Panc1 (cell line): ENCODE measurements around the gene TRO. TPM values are rescaled to one million over a fixed set of nuclear protein-coding genes. Genes with fewer than 3 reads are reported as not detected.

Source experiments
- ATAC-seq: fragments of 200-7000 bp; cut with Tn5 transposase; 2 replicates; pipeline ENCODE4 v1.9.1; 2020; ENCODE audit warnings: mild to moderate bottlenecking, moderate library complexity
- BruUV-seq: library from RNA; stranded (reverse); fragments of 400-500 nt; replicated peaks from 2 replicates; lab custom pipeline; 2021; lab: Mats Ljungman, UMichigan
- CTCF ChIA-PET: fragments of 300-600 bp; sonication (Branson Sonifier 250); formaldehyde crosslinking; loops from one replicate; lab custom pipeline; 2022; ENCODE audit warnings: antibody characterized with exemption; lab: Charles Lee
- POLR2A ChIA-PET: fragments of 300-600 bp; sonication (Branson Sonifier 250); formaldehyde crosslinking; loops from one replicate; lab custom pipeline; 2022; ENCODE audit warnings: antibody characterized with exemption; lab: Charles Lee
- DNase-seq: peaks from one replicate; pipeline ENCODE4 v3.0.0-alpha.2; 2010; ENCODE audit warnings: low read depth, low spot score
- H3K27ac ChIP-seq: 2 replicates; pipeline ENCODE4 v1.5.1; 2011; ENCODE audit warnings: mild to moderate bottlenecking, low read length, inconsistent platforms
- H3K27me3 ChIP-seq: fragments of 200-500 bp; sonication (Bioruptor generic); 2 replicates; pipeline ENCODE4 v1.6.0; 2014; ENCODE audit warnings: low read length, inconsistent platforms; ENCODE audit not compliant: control insufficient read depth, insufficient read depth
- H3K36me3 ChIP-seq: fragments of 200-500 bp; sonication (Bioruptor generic); 2 replicates; pipeline ENCODE4 v1.5.1; 2014; ENCODE audit warnings: inconsistent platforms, mild to moderate bottlenecking, low read length, moderate library complexity; ENCODE audit not compliant: control insufficient read depth, insufficient read depth
- H3K4me1 ChIP-seq: 2 replicates; pipeline ENCODE4 v1.5.1; 2011; ENCODE audit warnings: inconsistent platforms, mild to moderate bottlenecking, low read length, moderate library complexity; ENCODE audit not compliant: control insufficient read depth, insufficient read depth
- H3K4me3 ChIP-seq, 2 experiments: 2 replicates each; pipeline ENCODE4 v1.5.1; 2011 to 2012; ENCODE audit warnings: low read depth in 2 of 2, low read length in 2 of 2, mild to moderate bottlenecking in 2 of 2, inconsistent platforms in 1 of 2, moderate library complexity in 1 of 2
- H3K9me3 ChIP-seq: fragments of 200-500 bp; sonication (Bioruptor generic); 2 replicates; pipeline ENCODE4 v1.5.1; 2014; ENCODE audit warnings: low read depth, mild to moderate bottlenecking, inconsistent platforms, low read length, moderate library complexity; ENCODE audit not compliant: control insufficient read depth, insufficient read depth
- POLR2AphosphoS5 ChIP-seq: IDR thresholded peaks from 2 replicates; pipeline ENCODE4 v1.6.1; 2012; ENCODE audit warnings: mild to moderate bottlenecking, low read depth, low read length, moderate library complexity
- TCF7L2 ChIP-seq: IDR thresholded peaks from 2 replicates; pipeline ENCODE4 v1.6.1; 2011; ENCODE audit warnings: mild to moderate bottlenecking, low read depth, low read length, inconsistent platforms
- in situ Hi-C: cut with HindIII; loops from 2 replicates; pipeline ENCODE4 v1.10.0; 2016; ENCODE audit warnings: low sequenced_read_pairs, low pct_unique_long_range_greater_than_20kb
- intact Hi-C: fragments of 100-400 bp; cut with micrococcal nuclease; formaldehyde crosslinking; loops from one replicate; pipeline ENCODE4 v1.10.0; 2022; ENCODE audit not compliant: unreplicated experiment
- total RNA-seq: library from RNA; stranded (reverse); gene quantifications from one replicate; pipeline ENCODE4 v1.2.1, GENCODE V29; 2021; ENCODE audit not compliant: unreplicated experiment
- TF ChIP-seq, protein P1 (sequence below): fragments of 450-650 bp; IDR thresholded peaks from 2 replicates; pipeline ENCODE4 v1.5.1; 2017; ENCODE audit warnings: mild to moderate bottlenecking
- TF ChIP-seq, protein P2 (sequence below), 2 experiments: IDR thresholded peaks; 2 replicates each; pipeline ENCODE4 v1.6.1; 2011 to 2012; ENCODE audit warnings: low read depth in 2 of 2, control low read depth in 1 of 2, low read length in 1 of 2, mild to moderate bottlenecking in 1 of 2, moderate library complexity in 1 of 2; ENCODE audit not compliant: insufficient read depth in 1 of 2

The TRO gene
- total RNA-seq, 1 experiment from 2014 or later, result 2.4 TPM

DNA sequence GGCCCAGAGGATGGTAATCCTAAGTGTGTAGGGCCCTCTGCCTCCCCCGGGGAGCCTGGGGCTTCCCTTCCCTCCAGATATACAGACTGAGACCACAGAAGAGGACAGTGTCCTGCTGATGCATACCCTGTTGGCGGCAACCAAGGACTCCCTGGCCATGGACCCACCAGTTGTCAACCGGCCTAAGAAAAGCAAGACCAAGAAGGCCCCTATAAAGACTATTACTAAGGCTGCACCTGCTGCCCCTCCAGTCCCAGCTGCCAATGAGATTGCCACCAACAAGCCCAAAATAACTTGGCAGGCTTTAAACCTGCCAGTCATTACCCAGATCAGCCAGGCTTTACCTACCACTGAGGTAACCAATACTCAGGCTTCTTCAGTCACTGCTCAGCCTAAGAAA is 1.9 kb downstream of the TRO start:
- no peak overlapping the region for H3K4me3 ChIP-seq
- TF ChIP-seq, protein P1, sequence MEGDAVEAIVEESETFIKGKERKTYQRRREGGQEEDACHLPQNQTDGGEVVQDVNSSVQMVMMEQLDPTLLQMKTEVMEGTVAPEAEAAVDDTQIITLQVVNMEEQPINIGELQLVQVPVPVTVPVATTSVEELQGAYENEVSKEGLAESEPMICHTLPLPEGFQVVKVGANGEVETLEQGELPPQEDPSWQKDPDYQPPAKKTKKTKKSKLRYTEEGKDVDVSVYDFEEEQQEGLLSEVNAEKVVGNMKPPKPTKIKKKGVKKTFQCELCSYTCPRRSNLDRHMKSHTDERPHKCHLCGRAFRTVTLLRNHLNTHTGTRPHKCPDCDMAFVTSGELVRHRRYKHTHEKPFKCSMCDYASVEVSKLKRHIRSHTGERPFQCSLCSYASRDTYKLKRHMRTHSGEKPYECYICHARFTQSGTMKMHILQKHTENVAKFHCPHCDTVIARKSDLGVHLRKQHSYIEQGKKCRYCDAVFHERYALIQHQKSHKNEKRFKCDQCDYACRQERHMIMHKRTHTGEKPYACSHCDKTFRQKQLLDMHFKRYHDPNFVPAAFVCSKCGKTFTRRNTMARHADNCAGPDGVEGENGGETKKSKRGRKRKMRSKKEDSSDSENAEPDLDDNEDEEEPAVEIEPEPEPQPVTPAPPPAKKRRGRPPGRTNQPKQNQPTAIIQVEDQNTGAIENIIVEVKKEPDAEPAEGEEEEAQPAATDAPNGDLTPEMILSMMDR, result no peak
- TF ChIP-seq TCF7L2, result no peak
- TF ChIP-seq, protein P2, sequence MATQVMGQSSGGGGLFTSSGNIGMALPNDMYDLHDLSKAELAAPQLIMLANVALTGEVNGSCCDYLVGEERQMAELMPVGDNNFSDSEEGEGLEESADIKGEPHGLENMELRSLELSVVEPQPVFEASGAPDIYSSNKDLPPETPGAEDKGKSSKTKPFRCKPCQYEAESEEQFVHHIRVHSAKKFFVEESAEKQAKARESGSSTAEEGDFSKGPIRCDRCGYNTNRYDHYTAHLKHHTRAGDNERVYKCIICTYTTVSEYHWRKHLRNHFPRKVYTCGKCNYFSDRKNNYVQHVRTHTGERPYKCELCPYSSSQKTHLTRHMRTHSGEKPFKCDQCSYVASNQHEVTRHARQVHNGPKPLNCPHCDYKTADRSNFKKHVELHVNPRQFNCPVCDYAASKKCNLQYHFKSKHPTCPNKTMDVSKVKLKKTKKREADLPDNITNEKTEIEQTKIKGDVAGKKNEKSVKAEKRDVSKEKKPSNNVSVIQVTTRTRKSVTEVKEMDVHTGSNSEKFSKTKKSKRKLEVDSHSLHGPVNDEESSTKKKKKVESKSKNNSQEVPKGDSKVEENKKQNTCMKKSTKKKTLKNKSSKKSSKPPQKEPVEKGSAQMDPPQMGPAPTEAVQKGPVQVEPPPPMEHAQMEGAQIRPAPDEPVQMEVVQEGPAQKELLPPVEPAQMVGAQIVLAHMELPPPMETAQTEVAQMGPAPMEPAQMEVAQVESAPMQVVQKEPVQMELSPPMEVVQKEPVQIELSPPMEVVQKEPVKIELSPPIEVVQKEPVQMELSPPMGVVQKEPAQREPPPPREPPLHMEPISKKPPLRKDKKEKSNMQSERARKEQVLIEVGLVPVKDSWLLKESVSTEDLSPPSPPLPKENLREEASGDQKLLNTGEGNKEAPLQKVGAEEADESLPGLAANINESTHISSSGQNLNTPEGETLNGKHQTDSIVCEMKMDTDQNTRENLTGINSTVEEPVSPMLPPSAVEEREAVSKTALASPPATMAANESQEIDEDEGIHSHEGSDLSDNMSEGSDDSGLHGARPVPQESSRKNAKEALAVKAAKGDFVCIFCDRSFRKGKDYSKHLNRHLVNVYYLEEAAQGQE (IDR thresholded peaks at IDR 0.05; ENCODE audit: insufficient read depth in 1 of 2, low read depth in 2 of 2, low read length in 1 of 2), result no peak
- H3K27ac ChIP-seq, result no peak overlapping the region
- no peaks in the 10 kb centered on the region for H3K9me3 ChIP-seq
- CTCF ChIA-PET, result no interaction called here
- intact Hi-C loops, result no loop called here
- in situ Hi-C loops, result no loop called here
- POLR2A ChIA-PET, result no interaction called here
- ATAC-seq (no peak), DNase-seq (no peak)
- BruUV-seq, result no TSS peak
- no peaks in the 10 kb centered on the region for H3K36me3 ChIP-seq
- H3K4me1 ChIP-seq, result no peaks in the 10 kb centered on the region; the same call in 1 of the 2 replicates
- peaks cover 2% of the 10 kb centered on the region; the same call in 1 of the 2 replicates for H3K27me3 ChIP-seq

DNA sequence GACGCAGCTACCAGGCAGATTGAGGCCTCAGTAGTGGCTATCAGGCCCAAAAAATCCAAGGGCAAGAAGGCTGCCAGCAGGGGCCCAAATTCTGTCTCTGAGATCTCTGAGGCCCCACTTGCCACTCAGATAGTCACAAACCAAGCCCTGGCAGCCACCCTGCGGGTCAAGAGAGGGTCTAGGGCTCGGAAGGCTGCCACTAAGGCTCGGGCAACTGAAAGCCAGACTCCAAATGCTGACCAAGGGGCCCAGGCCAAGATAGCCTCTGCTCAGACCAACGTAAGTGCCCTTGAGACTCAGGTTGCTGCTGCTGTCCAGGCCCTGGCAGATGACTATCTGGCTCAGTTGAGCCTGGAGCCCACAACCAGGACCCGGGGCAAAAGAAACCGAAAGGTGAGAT is 2.8 kb downstream of the TRO start:
- no peaks in the 10 kb centered on the region; the same call in 1 of the 2 replicates for H3K4me1 ChIP-seq
- H3K36me3 ChIP-seq, result no peaks in the 10 kb centered on the region
- in situ Hi-C loops (no loop called here), intact Hi-C loops (no loop called here)
- no peaks in the 10 kb centered on the region for H3K9me3 ChIP-seq
- TF ChIP-seq TCF7L2, result no peak
- TF ChIP-seq, protein P2 (IDR thresholded peaks at IDR 0.05; ENCODE audit: insufficient read depth in 1 of 2, low read depth in 2 of 2, low read length in 1 of 2), result no peak
- no peak for TF ChIP-seq POLR2AphosphoS5
- peaks cover 2% of the 10 kb centered on the region; the same call in 1 of the 2 replicates for H3K27me3 ChIP-seq
- ChIA-PET CTCF (no interaction called here), POLR2A (no interaction called here)
- no peak overlapping the region for H3K4me3 ChIP-seq
- no peak for DNase-seq
- BruUV-seq, result no TSS peak
- H3K27ac ChIP-seq, result no peak overlapping the region
- no peak for ATAC-seq
